ENCODE results near the gene IL6.
"Not testable (repeated sequence)": the region's sequence is repeated elsewhere in the genome, so short reads cannot be mapped to it uniquely, and the experiment has no call there.

Gene IL6

DNA sequence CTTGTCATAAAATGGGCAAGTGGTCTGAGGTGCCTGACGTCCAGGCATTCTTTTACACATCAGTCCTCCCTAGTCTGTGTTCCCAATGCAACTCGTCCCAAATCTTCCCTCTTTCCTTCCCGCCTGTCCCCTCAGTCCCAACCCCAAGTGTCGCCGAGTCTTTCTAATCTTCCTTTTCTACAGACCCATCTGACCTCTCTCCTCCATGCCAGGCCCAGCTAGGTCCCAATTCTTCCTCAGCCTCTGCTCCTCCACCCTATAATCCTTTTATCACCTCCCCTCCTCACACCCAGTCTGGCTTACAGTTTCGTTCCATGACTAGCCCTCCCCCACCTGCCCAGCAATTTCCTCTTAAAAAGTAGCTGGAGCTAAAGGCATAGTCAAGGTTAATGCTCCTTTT lies 22.3 kb upstream of the IL6 start:
- not testable (repeated sequence) for DNase-seq

DNA sequence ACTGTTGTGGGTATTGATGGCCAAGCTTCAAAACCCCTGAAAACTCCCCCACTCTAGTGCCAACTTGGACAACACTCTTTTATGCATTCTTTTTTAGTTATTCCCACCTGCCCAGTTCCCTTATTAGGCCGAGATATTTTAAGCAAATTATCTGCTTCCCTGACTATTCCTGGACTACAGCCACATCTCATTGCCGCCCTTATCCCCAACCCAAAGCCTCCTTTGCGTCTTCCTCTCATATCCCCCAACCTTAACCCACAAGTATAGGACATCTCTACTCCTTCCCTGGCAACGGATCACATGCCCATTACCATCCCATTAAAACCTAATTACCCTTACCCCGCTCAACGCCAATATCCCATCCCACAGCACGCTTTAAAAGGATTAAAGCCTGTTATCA lies 21.1 kb upstream of the IL6 start:
- not testable (repeated sequence) for DNase-seq

DNA sequence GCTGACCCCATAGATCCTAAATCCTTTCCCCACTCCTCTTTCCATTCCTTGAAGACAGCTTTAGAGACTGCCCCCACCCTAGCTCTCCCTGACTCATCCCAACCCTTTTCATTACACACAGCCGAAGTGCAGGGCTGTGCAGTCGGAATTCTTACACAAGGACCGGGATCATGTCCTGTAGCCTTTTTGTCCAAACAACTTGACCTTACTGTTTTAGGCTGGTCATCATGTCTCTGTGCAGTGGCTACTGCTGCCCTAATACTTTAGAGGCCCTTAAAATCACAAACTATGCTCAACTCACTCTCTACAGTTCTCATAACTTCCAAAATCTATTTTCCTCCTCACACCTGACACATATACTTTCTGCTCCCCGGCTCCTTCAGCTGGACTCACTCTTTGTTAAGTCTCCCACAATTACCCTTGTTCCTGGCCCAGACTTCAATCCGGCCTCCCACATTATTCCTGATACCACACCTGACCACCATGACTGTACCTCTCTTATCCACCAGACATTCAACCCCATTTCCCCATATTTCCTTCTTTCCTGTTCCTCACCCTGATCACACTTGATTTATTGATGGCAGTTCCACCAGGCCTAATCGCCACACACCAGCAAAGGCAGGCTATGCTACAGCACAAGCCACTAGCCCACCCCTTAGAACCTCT lies 19.8 kb upstream of the IL6 start:
- DNase-seq: not testable (repeated sequence)

DNA sequence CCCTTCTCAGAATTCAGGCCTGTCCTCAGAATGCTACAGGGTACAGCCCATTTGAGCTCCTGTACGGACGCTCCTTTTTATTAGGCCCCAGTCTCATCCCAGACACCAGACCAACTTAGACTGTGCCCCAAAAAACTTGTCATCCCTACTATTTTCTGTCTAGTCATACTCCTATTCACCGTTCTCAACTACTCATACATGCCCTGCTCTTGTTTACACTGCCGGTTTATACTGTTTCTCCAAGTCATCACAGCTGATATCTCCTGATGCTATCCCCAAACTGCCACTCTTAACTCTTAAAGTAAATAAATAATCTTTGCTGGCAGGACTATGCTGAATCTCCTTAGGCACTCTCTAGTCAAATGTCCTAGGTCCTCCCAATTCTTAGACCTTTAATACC lies 18.8 kb upstream of the IL6 start:
- not testable (repeated sequence) for DNase-seq

DNA sequence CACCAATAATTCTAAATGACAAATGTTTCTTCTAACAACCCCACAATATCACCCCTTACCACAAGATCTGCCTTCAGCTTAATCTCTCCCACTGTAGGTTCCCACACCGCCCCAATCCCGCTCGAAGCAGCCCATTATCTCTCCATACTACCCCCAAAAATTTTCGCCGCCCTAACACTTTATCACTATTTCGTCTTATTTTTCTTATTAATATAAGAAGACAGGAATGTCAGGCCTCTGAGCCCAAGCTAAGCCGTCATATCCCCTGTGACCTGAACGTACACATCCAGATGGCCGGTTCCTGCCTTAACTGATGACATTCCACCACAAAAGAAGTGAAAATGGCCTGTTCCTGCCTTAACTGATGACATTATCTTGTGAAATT lies 18.3 kb upstream of the IL6 start:
- not testable (repeated sequence) for DNase-seq

DNA sequence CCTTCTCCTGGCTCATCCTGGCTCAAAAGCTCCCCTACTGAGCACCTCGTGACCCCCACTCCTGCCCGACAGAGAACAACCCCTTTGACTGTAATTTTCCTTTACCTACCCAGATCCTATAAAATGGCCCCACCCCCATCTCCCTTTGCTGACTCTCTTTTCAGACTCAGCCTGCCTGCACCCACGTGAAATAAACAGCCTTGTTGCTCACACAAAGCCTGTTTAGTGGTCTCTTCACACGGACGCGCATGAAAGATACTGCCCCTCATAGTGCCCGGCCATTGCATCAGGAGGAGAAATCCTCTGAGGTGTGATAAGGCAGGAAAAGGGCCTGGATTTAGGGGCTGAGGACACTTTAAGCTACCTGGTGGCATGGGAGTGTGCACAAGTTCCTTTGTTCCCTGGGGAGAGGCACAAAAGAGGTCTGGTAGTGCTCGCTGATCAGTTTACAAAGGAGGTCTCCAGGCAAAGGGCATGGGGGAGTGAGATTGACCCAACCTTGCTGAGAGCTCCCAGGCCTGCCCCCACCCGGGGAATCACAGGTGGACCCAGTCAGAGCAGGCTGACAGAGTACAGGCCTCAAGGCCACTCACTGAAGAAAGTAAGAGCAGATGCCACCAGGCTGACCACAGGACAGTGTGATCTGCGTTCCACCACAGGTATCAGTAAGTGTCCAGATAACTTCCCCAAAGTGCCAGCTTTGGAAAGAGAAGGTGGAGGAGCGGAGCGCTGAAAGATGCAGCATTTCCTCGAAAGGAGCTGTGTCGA lies 17.8 kb upstream of the IL6 start:
- DNase-seq: not testable (repeated sequence)

DNA sequence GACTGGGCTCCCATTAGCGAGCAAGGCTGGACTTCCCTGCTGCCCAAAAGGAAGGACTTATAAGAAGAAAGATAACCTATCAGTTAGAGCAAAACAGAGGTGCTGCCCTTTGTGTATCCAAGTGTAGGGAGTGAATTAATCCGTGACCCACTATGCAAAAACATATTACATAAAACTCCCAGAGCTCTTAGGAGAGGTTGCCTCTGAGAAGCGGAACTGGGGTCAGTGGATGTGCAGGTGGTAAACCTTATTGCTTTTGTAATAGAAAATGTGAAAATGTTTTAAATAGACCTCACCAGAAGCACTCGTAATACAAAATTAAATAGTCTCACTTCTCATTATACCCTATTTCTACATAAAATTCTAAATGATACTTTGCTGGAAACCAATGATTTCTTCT lies 17.1 kb upstream of the IL6 start:
- DNase-seq: no peak

DNA sequence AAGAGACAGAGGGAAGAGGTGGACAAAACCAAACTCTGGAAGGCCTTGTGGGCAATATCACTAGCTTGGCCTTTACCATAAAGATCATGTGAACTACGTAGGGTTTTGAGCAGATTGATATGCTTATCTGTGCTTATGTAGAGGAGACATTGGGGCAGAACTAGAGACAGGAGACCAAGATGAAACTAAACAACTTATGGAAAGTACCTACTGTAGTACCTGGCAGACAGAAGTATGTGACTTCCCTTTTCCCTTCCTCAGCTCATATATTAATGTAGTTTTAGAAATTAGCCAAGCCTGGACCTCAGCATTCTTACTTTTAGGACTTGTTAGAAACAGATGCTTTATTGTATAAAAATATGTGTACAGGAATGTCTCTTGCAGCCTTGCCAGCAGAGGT lies 14.0 kb upstream of the IL6 start:
- no peak for DNase-seq

DNA sequence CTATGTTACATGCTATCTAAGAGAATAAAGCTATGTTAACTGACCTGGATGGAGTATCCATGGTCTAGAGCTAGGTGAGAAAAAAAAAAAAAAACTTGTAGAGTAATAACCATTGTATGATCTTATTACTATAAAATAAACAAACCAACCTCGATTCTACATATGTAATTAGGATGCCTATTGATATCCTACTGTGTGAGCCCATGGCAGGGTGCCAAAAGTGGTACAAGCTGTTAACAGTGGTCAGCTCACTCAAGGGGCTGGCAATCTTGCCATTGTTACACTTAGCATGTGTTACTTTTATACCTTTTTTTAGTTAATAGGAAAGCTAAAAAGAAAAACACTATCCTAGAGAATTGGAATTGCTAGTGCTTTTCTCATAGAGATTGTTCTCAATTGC lies 13.5 kb upstream of the IL6 start:
- DNase-seq: no peak

DNA sequence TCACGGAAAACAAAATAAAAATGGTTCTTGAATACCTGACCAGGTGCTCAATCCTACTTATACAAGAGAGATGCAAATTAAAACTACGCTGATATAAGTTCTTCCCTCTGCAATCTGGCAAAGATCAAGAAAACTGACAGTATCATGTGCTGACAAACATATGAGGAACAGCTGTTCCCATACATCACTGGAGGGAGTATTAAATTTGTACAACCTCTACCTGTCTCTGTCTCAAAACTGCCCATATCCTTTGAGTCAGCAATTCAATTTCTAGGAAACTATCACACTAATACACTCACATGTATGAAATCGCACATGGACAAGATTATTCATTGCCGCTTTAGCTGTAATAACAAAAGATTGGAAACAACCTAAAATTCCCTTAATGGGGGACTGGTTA lies 11.0 kb upstream of the IL6 start:
- no peak for DNase-seq

DNA sequence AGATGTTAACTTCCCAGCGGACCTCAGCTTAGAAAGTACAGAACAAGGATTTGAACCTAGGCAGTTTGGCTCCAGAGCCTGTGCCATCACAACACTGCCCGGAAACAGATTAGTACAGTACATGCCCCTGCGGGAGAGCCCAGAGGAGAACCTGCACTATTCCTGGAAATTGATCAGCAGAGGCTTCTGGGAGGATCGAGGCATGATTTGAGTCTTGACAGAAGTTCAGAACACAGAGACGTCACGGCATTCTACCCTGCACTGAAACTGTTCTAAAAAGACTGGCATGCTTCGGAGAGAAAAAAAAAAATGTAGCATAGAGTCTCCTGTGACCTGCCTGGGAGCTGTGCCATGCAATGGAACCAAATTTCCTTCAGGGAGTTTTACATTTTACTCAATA lies 9.2 kb upstream of the IL6 start:
- DNase-seq: no peak

DNA sequence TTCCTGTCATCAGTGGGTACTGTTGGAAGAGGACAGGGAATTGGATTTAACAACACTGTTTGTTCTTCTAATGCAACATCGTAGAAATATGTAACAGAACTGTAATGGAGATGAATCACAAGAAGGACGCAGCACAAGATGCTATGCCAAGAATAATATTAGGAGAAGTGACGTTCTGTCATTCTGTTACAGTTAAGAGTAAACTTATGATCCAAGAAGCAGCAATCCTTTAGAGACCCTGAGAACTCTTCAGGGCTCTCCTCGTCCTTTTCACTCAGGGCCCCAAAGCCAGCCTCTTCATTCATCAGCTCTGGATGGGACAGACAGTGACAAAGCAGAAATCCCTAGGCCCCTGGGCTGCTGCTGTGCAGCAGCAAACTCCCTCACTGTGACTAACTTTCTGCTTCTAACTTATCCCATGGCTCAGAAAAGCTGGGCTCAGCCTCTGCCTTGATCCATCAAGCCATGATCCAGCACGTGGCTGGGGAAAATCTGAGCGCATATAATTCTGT lies 8.7 kb upstream of the IL6 start:
- DNase-seq: no peak

DNA sequence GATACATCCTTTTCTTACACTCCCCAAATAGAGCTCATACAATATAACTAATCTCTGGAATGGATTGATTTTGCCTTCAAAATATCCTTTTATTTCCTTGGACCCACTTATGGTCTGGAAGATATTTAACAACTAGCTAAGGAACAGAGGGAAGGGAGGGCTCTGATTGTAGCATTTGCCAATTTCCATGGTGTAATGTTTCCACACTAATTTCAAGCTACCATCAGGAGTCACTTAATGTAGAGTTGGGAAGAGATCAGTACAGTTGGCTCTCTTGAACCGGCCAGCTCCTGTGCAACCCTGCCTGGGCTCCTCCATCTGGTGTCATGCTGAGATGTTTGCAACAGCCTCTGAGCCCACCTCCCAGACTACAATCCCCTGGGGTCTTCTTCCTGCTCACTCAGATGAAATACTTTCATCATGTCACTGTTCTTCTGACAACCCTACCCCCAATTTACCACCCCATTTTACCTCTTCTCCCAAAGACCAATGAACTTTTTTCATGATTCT lies 8.0 kb upstream of the IL6 start:
- no peak for DNase-seq

DNA sequence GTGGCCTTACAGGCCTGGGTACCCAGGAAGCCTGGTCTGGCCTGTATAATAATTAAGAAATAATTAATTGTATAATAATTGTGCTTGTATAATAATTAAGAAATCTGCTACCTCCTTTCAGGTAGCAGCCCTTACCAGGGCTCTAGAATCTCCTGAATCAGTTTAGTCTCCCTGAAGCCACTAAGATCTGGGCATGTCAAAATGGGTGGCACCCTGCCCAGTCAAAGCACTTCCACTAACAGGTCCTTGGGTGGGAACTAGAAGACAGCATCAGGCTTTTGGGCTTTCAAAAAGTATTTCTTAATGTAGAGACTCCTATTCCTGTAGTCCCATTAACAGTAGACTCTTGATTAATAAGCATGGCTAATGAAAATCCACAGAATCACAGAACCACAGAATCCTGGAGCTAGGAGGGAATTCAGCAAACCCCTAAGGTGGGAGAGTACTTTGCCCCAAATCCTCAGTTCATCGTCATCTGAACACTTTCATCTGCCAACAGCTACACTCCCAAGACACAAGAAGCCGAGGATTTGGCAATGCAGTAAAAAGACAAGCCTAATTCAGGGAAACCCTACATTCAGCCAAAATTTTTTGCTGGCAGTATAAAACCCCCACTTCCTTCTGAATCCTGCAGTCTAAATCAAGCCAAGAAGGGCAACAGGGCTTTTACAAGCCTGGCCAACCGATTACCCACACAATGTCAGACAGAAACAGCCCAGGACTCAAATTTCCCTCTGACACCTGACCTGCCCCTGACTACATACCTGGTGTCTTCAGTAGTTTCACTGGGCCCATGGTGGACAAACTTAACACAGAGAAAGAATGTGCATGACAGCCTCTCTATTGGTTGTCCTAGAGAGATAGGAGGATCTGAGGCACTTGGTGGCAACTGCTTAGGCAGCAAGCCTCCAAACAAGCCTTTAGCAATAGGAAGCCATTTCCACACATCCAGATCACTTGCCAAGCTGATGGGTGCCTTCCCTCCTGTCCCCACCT lies 5.9 kb upstream of the IL6 start:
- no peak for DNase-seq

DNA sequence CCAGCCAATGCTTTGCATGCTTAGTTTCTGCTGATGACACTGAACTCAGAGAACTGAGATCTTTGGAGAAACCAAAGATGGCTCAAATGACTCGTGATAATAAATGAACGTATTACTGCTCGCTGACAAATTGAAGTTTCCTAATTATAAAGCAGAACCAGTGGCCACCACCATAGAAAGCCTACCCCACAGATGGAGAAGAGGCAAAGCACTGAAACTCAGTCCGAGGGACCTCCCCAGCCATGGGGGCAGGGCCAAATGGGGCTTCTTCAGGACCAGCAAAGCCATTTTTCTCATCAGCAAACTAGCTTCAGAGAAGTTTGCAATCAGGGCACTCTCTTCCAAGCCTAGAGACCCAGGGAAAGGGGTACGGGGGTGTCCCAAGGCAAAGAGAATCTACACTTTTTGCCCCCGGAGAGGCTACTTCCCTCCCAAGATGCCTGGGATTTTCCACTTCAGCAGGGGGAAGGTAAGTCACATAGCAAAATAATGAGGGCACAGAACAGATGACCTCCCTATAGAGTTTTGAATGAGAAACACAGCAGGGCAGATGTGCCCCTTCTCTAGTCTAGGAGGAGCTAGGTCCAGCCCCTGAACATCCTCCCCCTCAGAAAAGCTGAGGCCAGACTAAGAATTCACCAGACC lies 4.3 kb upstream of the IL6 start:
- DNase-seq: no peak

DNA sequence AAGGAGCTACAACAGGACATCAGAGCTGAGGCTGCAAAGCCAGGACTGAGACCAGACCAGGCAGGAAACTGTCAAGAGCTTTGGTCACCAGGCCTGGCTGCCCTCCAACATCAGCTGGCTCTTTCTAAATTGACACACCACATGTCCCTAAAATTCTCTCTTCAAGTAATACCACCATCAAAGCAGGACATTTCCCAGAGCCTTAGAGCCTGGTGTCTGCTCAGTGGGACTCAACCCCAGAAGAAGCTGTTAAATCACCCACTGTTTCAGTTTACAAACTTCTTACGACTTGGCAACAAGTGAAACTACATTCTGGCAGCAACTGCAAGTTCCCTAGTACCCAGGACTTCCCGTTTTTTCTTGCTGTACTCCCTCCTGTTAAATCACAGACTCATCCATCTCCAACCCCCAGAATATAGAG lies 3.8 kb upstream of the IL6 start:
- DNase-seq: no peak

DNA sequence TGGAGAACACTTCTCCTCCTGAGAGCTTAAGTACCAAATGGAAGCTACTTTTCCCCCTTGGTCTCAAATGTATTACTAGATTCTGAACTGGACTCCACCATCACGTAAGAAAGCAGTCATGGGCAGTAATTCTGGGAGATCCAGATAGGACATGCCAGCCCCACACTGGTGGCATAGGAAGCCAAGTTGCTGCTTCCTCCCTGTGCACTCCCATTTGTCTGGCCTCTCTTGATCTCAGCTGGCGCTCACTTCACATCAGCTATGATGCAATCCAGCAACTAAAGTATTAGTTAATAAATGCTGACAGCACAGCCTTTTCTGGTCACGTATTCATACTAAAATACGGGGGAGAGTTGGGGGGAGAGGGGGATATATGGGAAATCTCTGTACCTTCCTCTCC lies 3.4 kb upstream of the IL6 start:
- DNase-seq: no peak

DNA sequence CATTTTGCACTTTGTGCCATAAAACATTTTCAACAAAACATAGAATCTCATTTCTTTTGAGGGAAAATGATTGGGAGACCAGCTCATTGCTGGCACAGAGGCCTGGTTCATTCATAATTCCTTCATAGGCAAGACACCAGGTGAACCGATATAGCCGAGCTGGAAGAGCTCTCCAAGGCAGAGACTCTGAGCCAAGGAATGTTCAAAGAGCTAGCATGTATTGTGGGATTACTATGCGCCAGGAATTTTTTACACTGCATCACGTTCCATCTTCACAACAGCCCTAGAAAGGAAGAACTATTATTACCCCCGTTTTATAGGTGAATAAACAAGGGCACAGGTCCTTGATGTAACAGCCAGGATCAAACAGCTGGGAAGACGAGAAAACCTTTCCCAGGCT lies 2.1 kb upstream of the IL6 start:
- DNase-seq: no peak

DNA sequence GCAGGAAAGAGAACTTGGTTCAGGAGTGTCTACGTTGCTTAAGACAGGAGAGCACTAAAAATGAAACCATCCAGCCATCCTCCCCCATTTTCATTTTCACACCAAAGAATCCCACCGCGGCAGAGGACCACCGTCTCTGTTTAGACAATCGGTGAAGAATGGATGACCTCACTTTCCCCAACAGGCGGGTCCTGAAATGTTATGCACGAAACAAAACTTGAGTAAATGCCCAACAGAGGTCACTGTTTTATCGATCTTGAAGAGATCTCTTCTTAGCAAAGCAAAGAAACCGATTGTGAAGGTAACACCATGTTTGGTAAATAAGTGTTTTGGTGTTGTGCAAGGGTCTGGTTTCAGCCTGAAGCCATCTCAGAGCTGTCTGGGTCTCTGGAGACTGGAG lies 1.4 kb upstream of the IL6 start:
- no peak for DNase-seq

DNA sequence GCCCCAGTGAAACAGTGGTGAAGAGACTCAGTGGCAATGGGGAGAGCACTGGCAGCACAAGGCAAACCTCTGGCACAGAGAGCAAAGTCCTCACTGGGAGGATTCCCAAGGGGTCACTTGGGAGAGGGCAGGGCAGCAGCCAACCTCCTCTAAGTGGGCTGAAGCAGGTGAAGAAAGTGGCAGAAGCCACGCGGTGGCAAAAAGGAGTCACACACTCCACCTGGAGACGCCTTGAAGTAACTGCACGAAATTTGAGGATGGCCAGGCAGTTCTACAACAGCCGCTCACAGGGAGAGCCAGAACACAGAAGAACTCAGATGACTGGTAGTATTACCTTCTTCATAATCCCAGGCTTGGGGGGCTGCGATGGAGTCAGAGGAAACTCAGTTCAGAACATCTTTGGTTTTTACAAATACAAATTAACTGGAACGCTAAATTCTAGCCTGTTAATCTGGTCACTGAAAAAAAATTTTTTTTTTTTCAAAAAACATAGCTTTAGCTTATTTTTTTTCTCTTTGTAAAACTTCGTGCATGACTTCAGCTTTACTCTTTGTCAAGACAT lies 574 bp upstream of the IL6 start:
- peak; percentile 45 for DNase-seq

DNA sequence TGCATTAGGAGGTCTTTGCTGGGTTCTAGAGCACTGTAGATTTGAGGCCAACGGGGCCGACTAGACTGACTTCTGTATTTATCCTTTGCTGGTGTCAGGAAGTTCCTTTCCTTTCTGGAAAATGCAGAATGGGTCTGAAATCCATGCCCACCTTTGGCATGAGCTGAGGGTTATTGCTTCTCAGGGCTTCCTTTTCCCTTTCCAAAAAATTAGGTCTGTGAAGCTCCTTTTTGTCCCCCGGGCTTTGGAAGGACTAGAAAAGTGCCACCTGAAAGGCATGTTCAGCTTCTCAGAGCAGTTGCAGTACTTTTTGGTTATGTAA lies 675 bp downstream of the IL6 start:
- no peak for DNase-seq

DNA sequence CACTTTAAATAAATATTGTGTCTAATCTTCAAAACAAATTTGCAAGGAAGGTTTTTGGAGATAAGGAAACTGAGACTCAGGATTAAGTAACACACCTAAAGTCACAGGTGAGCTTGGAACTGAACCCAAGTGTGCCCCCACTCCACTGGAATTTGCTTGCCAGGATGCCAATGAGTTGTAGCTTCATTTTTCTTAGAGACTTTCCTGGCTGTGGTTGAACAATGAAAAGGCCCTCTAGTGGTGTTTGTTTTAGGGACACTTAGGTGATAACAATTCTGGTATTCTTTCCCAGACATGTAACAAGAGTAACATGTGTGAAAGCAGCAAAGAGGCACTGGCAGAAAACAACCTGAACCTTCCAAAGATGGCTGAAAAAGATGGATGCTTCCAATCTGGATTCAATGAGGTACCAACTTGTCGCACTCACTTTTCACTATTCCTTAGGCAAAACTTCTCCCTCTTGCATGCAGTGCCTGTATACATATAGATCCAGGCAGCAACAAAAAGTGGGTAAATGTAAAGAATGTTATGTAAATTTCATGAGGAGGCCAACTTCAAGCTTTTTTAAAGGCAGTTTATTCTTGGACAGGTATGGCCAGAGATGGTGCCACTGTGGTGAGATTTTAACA lies 1.5 kb downstream of the IL6 start:
- no peak for DNase-seq
